Activated T-helper 1 cell treated with anti-CD3 and anti-CD28 coated beads, Interleukin-2, amount 50 U/mL, for 16 hours (primary cell): Measurements from ENCODE around the gene SIN3B.
"Not testable (repeated sequence)": the region's sequence is repeated elsewhere in the genome, so short reads cannot be mapped to it uniquely, and the experiment has no call there.

Source experiments
- DNase-seq, 2 donors: peaks; one replicate each; pipeline ENCODE4 v3.0.0-alpha.2; 2020; ENCODE audit warnings: low read depth in 1 of 2, low spot score in 1 of 2

SIN3B gene, protein sequence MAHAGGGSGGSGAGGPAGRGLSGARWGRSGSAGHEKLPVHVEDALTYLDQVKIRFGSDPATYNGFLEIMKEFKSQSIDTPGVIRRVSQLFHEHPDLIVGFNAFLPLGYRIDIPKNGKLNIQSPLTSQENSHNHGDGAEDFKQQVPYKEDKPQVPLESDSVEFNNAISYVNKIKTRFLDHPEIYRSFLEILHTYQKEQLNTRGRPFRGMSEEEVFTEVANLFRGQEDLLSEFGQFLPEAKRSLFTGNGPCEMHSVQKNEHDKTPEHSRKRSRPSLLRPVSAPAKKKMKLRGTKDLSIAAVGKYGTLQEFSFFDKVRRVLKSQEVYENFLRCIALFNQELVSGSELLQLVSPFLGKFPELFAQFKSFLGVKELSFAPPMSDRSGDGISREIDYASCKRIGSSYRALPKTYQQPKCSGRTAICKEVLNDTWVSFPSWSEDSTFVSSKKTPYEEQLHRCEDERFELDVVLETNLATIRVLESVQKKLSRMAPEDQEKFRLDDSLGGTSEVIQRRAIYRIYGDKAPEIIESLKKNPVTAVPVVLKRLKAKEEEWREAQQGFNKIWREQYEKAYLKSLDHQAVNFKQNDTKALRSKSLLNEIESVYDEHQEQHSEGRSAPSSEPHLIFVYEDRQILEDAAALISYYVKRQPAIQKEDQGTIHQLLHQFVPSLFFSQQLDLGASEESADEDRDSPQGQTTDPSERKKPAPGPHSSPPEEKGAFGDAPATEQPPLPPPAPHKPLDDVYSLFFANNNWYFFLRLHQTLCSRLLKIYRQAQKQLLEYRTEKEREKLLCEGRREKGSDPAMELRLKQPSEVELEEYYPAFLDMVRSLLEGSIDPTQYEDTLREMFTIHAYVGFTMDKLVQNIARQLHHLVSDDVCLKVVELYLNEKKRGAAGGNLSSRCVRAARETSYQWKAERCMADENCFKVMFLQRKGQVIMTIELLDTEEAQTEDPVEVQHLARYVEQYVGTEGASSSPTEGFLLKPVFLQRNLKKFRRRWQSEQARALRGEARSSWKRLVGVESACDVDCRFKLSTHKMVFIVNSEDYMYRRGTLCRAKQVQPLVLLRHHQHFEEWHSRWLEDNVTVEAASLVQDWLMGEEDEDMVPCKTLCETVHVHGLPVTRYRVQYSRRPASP

GRCh38 chr19:16829010-16829821 is at the start of gene SIN3B:
Gene SIN3B (plus strand): TSS chr19:16829398. CDS start chr19:16829421, 23 bp downstream.
- peak; percentile 72 to 82 for DNase-seq

DNA sequence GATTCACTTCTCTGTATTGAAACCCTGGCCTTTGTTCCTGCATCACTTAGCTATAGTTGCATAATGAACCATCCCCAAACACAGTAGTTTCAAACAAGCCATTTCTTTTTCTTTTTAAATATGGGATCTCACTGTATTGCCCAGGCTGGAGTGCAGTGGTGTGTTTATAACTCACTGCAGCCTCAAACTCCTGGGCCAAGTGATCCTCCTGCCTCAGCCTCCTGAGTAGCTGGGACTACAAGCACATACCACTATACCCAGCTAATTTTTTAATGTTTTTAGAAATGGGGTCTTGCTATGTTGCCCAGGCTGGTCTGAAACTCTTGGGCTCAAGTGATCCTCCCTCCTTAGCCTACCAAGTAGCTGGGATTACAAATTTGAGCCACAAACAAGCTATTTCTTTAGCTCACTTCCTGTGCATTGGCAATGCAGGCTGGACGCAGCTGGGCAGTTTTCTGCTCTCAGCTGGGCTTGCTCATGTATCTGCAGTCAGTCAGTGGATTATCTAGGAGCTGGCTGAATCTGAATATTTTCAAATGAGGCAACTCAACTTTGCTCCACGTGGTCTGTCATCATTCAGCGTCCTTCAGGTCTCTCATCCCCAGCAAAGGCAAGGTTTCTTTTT is 49.5 kb upstream of the SIN3B start:
- no peak for DNase-seq

- DNase-seq = no peak
Observed at GRCh38 chr19:16782719-16783118, 46.5 kb upstream of the SIN3B start.

- no peak for DNase-seq
Observed at GRCh38 chr19:16788479-16788878, 40.7 kb upstream of the SIN3B start.

- no peak for DNase-seq
Observed at GRCh38 chr19:16789238-16789637, 40.0 kb upstream of the SIN3B start.

GRCh38 chr19:16790051-16790450 is 39.1 kb upstream of the SIN3B start:
- DNase-seq = no peak

GRCh38 chr19:16791942-16792341 is 37.3 kb upstream of the SIN3B start:
- DNase-seq = no peak

- DNase-seq = no peak
Observed at GRCh38 chr19:16794456-16795441, 34.4 kb upstream of the SIN3B start.

DNA sequence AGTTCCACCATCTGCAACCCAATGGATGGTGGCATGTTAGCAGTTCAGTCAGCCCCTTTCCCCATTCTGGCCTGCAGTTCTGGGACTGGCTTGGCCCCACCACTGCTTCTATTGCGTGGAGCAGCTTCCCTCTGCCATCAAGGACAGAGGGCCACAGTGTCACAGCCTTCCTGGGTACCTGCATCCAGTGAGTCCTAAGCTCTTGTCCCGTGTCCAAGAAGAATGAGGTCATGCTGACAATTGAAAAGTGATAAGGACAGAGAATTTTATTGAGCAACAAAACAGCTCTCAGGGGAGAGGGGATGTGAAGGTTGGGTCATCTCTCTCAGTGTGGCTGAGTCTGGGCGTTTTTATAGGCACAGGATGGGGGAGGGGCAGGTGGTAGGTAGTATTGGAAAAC is 33.5 kb upstream of the SIN3B start:
- no peak for DNase-seq

GRCh38 chr19:16797876-16798275 is 31.3 kb upstream of the SIN3B start:
- DNase-seq = no peak

GRCh38 chr19:16798326-16798725 is 30.9 kb upstream of the SIN3B start:
- not testable (repeated sequence) for DNase-seq

GRCh38 chr19:16799740-16800139 is 29.5 kb upstream of the SIN3B start:
- no peak for DNase-seq

- DNase-seq = no peak
Observed at GRCh38 chr19:16801600-16802013, 27.6 kb upstream of the SIN3B start.

DNA sequence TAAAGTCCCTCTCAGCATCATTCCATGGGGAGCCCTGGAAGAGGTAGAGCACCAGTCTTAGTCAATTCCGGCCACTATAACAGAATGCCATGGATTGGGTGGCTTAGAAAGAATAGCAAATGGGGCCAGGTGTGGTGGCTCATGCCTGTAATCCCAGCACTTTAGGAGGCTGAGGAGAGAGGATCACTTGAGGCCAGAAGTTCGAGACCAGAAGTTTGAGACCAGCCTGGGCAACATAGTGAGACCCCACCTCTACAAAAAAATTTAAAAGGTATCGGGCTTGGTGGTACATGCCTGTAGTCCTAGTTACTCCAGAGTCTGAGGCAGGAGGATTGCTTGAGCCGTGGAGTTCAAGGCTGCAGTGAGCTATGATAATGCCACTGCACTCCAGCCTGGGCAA is 25.0 kb upstream of the SIN3B start:
- no peak for DNase-seq

DNA sequence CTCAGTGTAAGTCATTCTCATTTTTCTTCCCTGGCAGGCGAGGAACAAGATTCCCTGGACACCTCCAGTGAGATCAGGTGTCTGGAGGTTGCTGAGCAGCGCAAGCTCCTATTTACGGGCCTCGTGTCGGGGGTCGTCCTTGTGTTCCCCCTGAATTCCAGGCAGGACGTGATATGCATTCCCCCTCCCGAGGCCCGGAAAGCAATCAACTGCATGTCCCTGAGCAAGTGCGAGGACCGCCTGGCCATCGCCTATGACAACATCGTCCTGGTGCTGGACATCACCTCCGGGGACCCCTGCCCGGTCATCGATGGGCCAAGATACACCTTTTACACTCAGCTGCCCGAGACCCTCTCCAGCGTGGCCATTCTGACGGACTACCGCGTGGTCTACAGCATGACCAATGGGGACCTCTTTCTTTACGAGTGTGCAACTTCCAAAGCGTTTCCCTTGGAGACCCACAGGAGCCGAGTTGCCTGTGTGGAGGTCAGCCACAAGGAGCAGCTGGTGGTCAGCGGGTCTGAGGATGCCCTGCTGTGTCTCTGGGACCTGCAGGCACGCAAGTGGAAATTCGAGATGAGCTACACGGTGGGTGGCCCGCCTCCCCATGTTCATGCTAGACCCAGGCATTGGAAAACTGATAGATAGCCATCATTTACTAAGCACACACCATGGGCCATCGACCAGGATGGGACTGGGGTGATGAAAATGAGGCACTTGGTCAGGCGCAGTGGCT is 21.5 kb upstream of the SIN3B start:
- no peak for DNase-seq

DNA sequence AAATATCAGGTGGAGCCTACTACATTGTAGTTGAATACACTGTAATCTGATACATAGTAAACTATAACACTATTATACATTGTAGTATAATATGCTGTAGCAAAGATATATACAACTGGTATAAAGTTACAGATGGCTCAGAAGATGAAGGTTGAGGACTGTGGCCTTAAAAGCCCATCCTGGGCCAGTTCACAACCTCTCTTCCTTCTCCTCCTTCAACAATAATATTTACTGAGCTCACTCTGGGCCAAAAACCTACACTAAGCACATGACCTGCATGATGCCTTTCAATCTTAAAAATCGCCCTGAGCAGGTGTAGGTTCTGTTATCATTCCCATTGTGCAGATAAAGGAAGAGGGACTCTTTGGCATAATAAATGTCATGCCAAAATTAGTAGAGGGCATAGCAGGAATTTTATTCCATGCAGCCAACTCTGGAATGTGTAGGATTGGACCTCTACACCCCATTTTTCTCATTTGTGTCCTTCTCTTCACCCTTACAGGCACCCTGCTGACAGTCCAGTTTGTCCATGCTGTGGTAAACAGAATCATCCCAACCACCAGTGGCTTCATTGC is 14.6 kb upstream of the SIN3B start:
- DNase-seq = no peak

- DNase-seq = no peak
Observed at GRCh38 chr19:16820056-16820455, 9.1 kb upstream of the SIN3B start.

GRCh38 chr19:16821081-16821480 is 8.1 kb upstream of the SIN3B start:
- no peak for DNase-seq
